Ascending aorta (tissue), 2 donors: ENCODE data around the gene TCL1A. TPM values are rescaled to one million over a fixed set of nuclear protein-coding genes. Genes with fewer than 3 reads are reported as not detected.

Experiments used
- DNase-seq, 2 donors: peaks; one replicate each; pipeline ENCODE4 v3.0.0-alpha.2; 2019; ENCODE audit warnings: low spot score in 2 of 2
- H3K27ac ChIP-seq, 2 donors: fragments of 200-600 bp; sonication (generic); one replicate each; pipeline ENCODE4 v1.5.1; 2016 to 2017; ENCODE audit warnings: mild to moderate bottlenecking in 1 of 2
- H3K27me3 ChIP-seq: fragments of 200-600 bp; sonication (generic); one replicate; pipeline ENCODE4 v1.5.1; 2017
- H3K36me3 ChIP-seq, 2 donors: fragments of 200-600 bp; sonication (generic); one replicate each; pipeline ENCODE4 v1.5.1; 2016
- H3K4me1 ChIP-seq, 2 donors: fragments of 200-600 bp; sonication (generic); one replicate each; pipeline ENCODE4 v1.5.1; 2016 to 2017; ENCODE audit warnings: mild to moderate bottlenecking in 1 of 2
- H3K4me3 ChIP-seq, 2 donors: fragments of 200-600 bp; sonication (generic); one replicate each; pipeline ENCODE4 v1.5.1; 2016 to 2017; ENCODE audit warnings: mild to moderate bottlenecking in 1 of 2
- H3K9me3 ChIP-seq, 2 donors: fragments of 200-600 bp; sonication (generic); one replicate each; pipeline ENCODE4 v1.5.1; 2016
- intact Hi-C: fragments of 100-400 bp; cut with DNase I; formaldehyde crosslinking; loops from one replicate; pipeline ENCODE4 v1.15.1; 2023
- total RNA-seq: library from RNA; depleted of rRNA; stranded (reverse); fragments of >200 nt; gene quantifications from one replicate; pipeline ENCODE4 v1.1.0, GENCODE V29; 2016
- TF ChIP-seq, protein P1 (sequence below), 3 experiments: fragments of 200-600 bp in 2 of 3; fragments of 450-650 bp in 1 of 3; sonication (generic) in 2 of 3; IDR thresholded peaks; one replicate each; pipeline ENCODE4 v1.5.1; 2016 to 2019; ENCODE audit warnings: antibody characterized with exemption in 3 of 3, mild to moderate bottlenecking in 1 of 3, moderate library complexity in 1 of 3

The TCL1A gene
- total RNA-seq, 1 donor from 2014 or later: not detected

DNA sequence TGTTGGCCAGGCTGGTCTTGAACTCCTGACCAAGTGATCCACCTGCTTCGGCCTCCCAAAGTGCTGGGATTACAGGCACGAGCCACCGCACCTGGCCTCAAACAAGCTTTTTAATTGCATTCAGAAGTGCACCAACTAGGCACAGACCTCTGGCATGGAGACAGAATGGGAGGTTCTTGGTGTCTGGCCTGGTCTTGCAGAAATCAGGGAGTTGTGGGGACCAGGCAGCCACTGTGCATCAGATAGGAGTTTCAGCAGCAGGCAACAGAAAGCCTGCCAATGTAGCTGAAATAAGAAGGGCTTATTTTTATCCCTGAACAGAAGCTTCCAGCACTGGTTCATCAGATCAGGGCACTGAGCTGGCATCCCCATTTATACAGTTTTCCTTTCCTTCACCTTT is 49.9 kb downstream of the TCL1A start:
- no peaks in the 10 kb centered on the region for H3K27me3 ChIP-seq
- intact Hi-C loops: no loop called here
- no peak for DNase-seq
- H3K27ac ChIP-seq: no peak overlapping the region
- no peaks in the 10 kb centered on the region for H3K9me3 ChIP-seq
- no peak overlapping the region for H3K4me3 ChIP-seq
- no peaks in the 10 kb centered on the region for H3K36me3 ChIP-seq
- TF ChIP-seq, protein P1, sequence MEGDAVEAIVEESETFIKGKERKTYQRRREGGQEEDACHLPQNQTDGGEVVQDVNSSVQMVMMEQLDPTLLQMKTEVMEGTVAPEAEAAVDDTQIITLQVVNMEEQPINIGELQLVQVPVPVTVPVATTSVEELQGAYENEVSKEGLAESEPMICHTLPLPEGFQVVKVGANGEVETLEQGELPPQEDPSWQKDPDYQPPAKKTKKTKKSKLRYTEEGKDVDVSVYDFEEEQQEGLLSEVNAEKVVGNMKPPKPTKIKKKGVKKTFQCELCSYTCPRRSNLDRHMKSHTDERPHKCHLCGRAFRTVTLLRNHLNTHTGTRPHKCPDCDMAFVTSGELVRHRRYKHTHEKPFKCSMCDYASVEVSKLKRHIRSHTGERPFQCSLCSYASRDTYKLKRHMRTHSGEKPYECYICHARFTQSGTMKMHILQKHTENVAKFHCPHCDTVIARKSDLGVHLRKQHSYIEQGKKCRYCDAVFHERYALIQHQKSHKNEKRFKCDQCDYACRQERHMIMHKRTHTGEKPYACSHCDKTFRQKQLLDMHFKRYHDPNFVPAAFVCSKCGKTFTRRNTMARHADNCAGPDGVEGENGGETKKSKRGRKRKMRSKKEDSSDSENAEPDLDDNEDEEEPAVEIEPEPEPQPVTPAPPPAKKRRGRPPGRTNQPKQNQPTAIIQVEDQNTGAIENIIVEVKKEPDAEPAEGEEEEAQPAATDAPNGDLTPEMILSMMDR (IDR thresholded peaks at IDR 0.05): no peak
- H3K4me1 ChIP-seq: no peaks in the 10 kb centered on the region

DNA sequence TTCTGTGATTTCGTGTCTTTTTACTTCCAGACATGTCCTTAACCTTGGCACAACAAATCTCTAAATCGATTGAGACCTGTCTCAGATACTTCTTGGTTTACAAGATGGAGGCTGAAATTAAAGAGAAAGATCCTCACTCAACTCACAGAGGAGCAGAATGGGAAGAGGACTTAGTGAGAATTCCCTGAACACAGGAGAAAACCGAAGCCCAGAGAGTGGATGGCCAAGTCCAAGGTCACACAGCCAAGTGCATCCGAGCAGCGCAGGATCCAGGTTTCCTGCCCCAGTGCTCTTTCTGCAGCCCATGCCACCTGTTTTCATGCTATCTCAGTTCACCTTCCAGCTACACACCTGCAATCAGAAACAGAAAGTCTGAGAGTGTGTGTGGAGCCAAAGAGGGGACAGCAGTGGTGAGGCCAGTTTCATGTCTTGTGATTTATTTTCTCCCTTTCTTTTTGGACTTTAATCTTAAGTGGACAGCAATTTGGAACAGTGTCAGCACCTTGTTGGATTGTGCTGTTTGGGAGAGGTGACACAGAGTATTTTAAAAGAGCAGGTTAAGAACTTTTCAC is 50.6 kb downstream of the TCL1A start:
- Histone ChIP-seq H3K27me3 (no peaks in the 10 kb centered on the region), H3K4me3 (no peak overlapping the region), H3K27ac (no peak overlapping the region), H3K36me3 (no peaks in the 10 kb centered on the region), H3K9me3 (no peaks in the 10 kb centered on the region), H3K4me1 (no peaks in the 10 kb centered on the region)
- DNase-seq: no peak
- intact Hi-C loops: no loop called here
- TF ChIP-seq, protein P1 (IDR thresholded peaks at IDR 0.05): no peak

DNA sequence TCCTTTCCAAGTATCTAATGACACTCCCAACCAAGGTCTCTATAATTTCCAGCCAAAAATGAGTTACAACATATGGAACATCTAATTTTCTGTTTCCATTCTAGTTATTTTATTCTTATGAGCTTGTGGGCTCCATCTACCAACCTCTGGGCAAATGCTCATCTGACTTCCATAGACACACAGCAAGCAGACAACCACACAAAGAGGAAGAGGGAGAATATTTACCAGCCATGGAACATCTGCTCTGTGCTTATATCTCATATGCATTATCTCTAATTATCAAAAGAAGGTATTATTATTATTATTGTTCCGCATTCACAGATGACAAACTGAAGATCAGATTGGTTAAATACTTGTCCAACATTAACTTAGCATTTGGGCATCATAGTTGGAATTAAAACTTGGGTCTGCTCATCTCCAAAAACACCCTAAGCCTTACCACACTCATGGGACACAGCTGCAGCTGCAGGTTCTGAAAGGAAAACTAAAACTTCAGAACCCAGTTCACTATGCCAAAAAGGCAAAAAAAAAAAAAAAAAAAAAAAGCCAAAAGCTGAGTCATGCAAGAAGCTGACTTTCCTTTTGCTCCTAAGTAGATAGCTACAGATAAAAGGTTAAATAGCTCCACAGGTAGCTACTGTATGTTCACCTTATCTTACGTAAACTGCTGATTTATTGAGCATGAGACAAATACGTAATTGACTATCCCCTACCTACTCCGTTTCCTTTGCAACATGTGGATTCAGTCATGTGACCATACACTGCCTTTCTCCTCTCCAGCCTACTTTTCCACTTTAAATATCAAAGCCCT is 51.3 kb downstream of the TCL1A start:
- H3K4me1 ChIP-seq: no peaks in the 10 kb centered on the region
- H3K27ac ChIP-seq: no peak overlapping the region
- H3K27me3 ChIP-seq: no peaks in the 10 kb centered on the region
- no peaks in the 10 kb centered on the region for H3K36me3 ChIP-seq
- DNase-seq: no peak
- intact Hi-C loops: no loop called here
- no peak overlapping the region for H3K4me3 ChIP-seq
- TF ChIP-seq, protein P1 (IDR thresholded peaks at IDR 0.05): no peak
- H3K9me3 ChIP-seq: no peaks in the 10 kb centered on the region

DNA sequence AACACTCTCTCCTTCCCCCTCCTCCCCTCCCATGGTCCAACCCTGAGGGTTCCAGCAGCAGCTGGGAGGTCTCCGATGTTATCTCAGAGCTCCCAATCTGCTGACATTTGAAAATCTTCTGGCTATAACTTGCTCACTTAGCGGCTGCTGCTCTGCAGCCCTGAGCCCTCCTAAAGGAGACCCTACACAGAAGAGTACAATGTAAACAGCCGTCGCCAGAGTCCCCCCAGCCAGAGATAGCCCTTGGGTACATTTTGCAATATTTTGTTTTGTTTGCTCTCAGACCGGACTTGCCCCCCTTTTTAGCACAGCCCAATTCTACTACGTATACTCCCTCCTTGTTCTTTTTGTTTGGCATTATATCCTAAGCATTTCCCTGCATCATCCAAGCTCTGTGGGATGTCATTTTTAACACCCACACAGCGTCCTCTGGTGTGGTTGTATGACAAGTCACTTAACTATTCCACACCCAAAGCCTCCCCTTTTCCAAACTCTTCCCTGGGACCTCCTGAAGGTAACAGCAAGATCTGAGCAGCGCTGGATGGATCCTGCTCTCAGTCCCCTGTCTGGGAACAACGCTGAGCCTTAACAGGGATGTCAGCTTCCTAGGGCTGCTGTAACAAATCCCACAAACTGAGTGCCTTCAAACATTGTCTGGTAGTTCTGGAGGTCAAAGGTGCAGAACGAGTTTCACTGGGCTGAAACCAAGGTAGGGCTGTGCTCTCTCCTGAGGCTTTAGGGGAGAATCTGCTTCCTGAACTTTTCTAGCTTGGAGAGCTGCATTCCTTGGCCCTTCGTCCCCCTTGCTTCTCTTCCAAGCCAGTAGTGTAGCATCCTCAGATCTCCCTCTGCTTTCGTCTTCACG is 53.0 kb downstream of the TCL1A start:
- Histone ChIP-seq H3K27me3 (no peaks in the 10 kb centered on the region), H3K4me3 (no peak overlapping the region), H3K36me3 (no peaks in the 10 kb centered on the region), H3K4me1 (no peaks in the 10 kb centered on the region), H3K27ac (no peak overlapping the region), H3K9me3 (no peaks in the 10 kb centered on the region)
- TF ChIP-seq, protein P1 (IDR thresholded peaks at IDR 0.05): no peak
- no peak for DNase-seq
- intact Hi-C loops: no loop called here

DNA sequence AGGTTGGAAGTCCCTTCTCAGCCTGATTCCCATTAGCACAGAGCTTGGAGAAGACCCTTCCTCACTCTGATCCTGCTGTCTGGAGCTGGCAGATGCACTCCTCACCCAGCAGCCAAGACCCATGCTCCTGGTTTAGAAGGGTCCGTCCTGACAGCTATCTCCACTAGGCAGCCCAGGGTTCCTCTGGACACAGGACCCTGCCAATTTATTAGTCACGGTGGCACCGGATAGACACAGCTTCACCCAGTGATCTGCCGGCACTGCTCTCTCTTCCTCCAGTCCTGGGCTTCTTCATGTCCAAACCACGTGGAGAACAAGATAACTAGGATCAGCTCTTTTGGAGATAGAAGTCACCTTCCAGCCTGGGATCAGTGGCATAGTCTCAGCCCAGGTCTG is 53.9 kb downstream of the TCL1A start:
- H3K4me3 ChIP-seq: no peak overlapping the region
- H3K9me3 ChIP-seq: no peaks in the 10 kb centered on the region
- H3K4me1 ChIP-seq: no peaks in the 10 kb centered on the region
- no peak for DNase-seq
- no peak overlapping the region for H3K27ac ChIP-seq
- TF ChIP-seq, protein P1 (IDR thresholded peaks at IDR 0.05): no peak
- H3K36me3 ChIP-seq: no peaks in the 10 kb centered on the region
- intact Hi-C loops: no loop called here
- no peaks in the 10 kb centered on the region for H3K27me3 ChIP-seq

Other genes with a start within 250 kb of the TCL1A start
- 84.1 TPM for gene SYNE3, start 197.5 kb downstream of the TCL1A start, total RNA-seq
- gene GLRX5, start 179.1 kb downstream of the TCL1A start, total RNA-seq: 24.6 TPM
- gene TCL1B, start 27.7 kb downstream of the TCL1A start, total RNA-seq: not detected
- not detected for gene TUNAR, start 162.7 kb upstream of the TCL1A start, total RNA-seq